GM19239 (cell line): ENCODE measurements around the gene MPP2.
"Not testable (repeated sequence)": the region's sequence is repeated elsewhere in the genome, so short reads cannot be mapped to it uniquely, and the experiment has no call there.

Source experiments
- DNase-seq: peaks from one replicate; pipeline ENCODE4 v3.0.0; 2011; ENCODE audit warnings: low spot score; ENCODE audit not compliant: insufficient read length
- FAIRE-seq: peaks from 2 replicates; lab custom pipeline; 2011; peaks lifted over from hg19 to GRCh38; lab: Jason Lieb, UNC

The MPP2 gene

DNA sequence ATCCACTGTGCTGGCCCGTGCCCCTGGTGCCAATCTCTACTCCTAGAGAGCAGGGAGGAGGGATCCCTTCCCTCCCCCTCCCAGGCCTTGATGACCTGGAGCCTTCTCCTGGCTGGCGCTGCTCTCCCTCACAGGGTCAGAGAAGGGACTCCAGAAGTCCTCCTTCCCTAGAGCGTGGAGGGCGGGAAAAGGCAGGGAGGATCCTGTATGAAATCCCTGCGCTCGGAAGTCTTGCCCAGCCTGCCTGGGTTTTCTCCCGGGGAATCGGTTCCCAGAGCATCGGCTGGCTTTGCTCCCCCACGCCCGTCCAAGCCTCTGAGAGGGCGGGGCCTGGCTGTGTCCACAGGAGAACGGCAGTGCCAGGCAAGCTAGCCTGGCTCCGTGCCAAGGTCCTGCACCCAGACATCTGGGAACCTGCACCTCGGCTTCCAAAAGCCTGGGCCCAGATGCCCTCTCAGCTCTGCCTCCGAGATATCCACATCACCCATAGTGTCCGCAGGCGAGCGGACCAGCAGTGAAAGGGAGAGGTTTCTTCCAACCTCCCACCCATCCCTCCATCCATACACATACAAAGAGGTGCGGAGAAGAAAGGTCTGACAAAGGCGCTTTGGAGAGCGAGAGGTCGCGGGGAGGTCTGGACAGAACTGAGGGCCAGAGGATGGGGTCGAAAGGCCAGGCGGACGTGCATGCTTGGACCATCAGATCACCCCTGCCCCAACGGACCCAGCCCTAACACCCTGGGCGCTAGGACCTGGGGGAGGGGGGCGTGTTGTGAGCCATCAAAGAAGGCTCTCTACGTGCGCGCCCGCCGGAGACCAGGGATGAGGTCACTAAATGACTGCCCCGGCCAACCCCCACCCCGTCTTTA is 1.1 kb downstream of the MPP2 start:
- no peak for FAIRE-seq

DNA sequence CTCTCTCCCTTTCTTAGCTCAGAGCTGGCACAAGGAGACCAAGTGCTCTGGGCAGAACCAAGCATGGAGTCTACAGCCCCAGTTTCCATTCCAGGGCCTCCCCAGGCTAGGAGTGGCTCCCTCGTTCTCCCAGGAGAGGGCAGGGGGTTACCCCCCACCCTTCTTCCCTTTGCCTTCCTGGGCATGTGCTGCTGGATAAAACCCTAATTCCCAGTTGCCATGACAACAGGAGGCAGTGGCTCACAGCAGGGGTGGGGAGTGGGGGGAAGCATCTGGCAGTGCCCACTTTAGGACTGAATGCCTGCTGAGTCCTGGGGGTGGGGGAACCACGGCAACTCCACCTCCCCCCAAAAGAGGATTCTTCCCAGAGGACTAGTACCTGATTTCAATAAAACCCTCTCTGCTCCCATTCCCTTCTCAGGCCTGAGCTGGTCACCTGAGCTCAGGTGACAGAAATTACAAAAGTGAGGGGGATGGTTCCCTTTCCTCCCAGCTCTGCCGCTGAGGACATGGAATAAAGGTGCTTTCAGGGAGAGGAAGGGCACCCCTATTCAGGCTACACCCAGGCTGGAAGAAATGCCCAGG is 1.8 kb downstream of the MPP2 start:
- no peak for DNase-seq
- no peak for FAIRE-seq

More for the DNA sequence above, 1.1 kb downstream of the MPP2 start:
- no peak for DNase-seq

DNA sequence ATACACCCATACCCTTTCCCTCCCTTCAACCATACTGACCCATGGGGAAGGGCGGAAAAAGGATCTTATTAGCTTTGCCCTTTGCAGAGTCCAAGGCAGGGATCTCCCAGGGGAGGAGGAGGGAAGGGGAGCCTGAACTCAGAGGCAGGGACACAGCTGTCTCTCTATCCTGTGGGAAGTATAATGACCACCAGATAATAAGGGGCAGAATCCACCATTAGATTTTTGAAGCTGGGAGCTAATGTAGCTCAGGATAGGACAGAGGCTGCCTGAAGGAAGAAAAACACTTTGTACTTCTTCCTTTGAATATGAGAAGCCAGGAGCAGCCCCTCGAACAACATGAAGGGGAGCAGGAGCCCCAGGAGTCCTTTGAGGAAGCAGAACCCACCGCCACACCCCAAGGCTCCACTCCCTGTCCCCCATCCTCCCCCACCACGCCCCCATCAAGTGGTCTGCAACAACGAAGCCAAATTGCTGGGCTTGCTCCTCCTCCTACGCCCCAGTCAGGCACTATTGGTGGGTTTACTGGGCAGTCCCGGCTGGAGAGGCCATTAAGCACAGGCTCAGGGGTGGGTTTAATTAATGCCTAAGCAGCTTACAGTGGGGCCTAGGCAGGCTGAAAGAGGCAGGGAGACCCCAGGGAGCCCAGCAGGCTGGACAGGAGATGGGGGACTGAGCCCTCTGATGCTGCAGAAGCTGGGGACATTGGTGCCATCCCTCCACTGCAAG is 5.3 kb downstream of the MPP2 start:
- DNase-seq (no peak), FAIRE-seq (no peak)

- no peak for DNase-seq
- FAIRE-seq, result no peak
Observed at GRCh38 chr17:43900858-43901754, 6.2 kb downstream of the MPP2 start.

DNA sequence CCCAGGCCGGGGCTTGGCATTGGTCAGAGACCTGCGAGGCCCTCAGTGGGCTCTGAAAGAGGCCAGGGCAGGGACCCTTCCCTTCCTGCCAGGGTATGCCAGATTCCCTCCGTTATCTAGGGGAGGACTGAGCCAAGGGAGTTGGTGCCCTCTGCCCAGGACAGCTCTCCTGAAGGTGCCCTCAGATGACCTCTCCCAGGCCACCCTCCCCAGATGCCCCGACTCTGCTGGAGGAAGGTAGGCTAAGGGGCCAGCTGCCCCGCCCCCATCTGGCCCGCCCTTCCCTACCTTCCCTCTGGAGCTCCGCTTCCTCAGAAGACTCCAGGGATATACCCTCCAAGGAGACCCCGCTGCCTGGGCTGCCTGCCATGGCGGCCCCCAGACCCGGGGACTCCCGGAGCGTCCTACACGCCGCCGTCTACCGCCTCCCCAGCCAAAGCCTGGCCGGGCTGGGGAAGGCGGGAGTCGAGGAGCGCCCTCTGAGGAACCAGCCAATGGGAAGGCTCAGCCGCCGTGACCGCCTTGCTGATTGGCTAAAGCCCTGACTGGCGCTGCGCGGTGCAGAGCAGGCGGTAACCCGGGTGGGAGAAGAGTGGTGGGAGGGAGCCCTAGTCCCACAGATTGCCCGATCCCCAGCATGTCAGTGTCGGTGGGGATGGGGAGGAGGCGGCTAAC is 7.0 kb downstream of the MPP2 start:
- peak; percentile 91 for DNase-seq
- FAIRE-seq, result peak; percentile 91

- no peak for FAIRE-seq
Observed at GRCh38 chr17:43898446-43898845, 8.9 kb downstream of the MPP2 start.

DNA sequence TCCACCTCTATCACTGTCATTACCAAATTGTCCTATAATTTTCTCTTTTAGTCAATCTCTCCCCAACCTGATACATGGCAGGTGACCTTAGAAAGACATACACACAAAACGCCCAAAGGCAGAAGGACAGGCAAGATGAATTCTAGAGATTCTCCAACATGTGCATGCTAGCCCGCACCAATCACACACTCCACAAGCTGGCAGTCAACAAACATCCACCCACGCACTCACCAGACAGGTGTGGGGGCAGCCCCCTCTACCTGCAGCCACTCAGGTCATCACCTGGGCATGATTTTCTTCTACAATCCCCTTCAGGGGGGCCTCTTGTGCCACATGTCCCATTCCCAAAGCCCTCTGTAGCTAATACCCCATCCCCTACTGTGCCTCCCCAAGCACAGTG is 9.5 kb downstream of the MPP2 start:
- no peak for DNase-seq
- FAIRE-seq, result no peak

More at GRCh38 chr17:43898446-43898845, 8.9 kb downstream of the MPP2 start:
- no peak for DNase-seq

DNA sequence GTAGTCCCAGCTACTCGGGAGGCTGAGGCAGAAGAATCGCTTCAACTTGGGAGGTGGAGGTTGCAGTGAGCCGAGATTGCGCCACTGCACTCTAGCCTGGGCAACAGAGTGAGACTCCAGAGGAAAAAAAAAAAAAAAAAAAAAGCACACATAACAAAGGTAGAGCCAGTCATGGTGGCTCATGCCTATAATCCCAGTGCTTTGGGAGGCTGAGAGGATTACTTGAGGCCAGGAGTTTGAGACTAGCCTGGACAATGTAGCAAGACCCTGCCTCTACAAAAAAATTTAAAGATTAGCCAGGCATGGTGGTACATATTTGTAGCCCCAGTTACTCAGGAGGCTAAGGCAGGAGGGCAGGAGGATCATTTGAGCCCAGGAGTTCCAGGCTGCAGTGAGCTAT is 12.8 kb downstream of the MPP2 start:
- not testable (repeated sequence) for FAIRE-seq, DNase-seq

GRCh38 chr17:43892647-43892952 is 14.7 kb downstream of the MPP2 start:
- no peak for FAIRE-seq
- DNase-seq, result no peak

DNA sequence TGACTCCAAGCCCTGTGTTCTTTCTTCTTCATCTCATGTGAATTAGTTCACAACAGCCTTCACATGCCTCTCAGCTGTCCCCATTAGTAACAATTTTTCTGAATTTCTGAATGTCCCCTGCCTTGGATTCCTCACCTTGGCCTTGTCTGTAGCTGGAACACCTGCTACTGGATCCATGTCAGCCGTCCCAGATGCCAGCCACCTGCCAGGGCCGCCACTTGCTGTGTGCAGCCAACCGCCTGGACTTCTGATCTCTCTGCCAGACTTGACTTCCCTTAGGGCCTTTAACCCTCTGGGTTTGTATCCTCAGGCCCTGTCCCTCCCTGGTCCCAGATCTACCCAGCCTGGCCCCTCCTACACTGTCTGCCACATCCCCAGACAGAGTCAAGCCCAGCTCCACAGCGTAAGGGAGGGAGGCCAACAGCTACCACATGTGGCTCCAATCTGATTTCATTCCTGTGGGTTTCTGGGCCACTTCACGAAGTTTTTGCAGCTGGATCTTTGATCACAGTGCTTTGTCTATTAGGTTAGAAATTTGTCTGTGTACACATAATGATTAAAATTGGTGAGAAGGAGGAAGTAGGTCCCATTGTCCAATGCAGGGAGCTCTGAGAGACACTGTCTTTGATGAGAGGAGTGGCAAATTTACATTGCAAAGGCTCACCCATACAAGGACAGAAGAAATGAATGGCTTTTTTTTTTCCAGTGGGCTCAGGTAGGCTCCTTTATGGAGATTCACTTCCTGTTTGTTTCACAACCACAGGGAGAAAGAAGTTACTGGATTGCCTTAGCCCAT is 15.3 kb downstream of the MPP2 start:
- DNase-seq (no peak), FAIRE-seq (no peak)

DNA sequence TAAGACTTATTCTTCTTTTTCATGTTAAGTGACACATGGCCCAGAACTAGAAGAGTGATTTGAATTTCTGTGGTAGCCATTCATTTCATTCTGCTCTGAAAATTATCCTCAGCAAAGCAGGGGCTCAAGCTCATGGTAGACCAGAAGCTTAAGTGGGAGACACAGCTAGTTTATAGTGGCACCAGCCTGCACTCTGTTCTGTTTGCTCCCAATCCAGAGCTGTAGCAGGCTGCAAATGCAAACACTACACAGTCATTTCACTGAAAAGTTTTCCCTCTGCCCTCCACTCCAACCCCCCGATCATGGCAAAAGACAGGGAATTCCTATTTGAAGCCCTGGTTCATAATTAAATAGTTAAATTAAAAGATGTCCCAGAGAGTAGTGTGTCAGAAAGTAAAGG is 17.1 kb downstream of the MPP2 start:
- DNase-seq (no peak), FAIRE-seq (no peak)

DNA sequence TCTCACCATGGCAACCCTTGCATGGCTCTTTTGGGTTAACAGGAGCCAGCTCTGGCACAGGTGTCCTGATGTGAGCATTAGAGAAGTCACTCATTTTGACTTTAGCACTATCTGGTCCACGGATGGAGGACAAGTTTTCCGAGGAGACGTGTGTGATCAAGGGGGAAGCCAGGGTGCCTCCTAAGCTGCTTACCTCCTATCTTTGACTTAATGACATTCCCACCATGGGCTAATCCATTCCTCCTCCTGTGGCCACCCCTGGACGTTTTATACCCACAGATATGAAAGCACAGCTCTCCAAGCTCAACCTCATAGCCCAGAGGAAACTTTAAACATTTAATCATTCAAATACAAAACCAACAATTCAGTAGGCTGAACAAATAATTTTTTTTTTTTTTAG is 18.8 kb downstream of the MPP2 start:
- no peak for DNase-seq
- no peak for FAIRE-seq

DNA sequence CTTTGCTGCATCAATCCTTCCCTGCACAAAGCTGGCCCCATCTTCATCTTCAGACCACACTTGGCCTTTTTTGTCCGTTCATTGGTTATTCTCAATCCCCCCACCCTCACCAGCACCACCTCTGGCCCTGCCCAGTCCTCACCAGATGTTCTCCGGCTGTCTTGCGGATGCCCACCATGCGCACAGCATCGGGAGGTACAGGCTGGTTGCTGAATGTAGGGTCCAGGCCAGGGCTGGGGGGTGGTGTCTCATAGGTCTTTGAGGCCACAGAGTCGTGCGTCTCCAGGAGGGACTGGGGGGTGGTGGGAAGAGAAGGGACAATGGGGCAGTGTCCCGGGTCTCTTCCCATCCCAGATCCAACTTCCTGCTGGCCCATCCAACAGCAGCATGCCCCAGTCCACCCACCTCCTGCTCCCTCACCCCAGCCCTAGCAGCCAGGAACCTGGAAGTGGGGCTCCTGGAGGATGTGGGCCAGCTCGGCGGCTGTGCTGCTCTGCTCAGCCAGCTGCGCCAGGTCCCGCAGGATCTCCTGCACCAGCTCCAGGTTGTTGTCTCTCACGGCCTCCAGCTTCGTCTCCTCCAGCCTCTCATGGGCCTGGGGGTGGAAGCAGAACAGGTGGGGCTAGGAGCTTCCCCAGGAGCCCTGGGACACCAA is 24.4 kb downstream of the MPP2 start:
- FAIRE-seq (no peak), DNase-seq (no peak)

DNA sequence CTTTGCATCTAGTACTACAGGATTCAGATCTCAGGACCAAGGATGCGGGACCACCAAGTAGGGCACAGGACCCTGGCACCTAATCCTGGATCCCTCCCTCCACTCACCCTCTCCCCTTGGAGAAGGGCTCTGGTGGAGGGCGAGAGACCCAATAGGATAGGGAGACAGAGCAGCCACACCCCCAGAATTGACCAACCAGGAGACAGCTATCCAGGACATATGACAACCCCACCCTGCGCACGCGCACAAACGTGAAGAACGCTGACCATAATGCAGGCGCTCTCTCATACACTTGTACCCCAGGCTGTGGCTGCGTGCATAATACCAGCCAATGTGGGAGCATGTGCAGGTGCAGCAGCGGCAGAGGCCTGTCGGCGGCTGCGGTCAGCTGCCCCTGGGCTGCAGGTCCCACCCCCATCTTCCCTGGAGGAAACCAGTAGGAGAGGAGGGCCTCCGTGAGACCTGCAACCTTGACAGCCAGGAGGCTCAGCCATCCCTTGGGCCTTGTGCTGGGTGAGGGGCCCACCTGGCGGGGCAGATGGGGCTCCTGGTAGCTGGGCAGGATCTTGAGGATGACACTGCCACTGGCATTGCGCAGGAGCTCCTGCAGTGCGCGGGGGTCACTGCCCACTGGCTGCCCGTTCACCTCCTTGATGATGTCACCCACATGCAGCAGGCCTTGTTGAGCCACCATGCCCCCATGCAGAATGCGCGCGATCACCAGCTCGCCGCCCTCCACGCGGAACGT is 25.4 kb downstream of the MPP2 start:
- FAIRE-seq, result no peak
- DNase-seq, result no peak

- DNase-seq, result no peak
- FAIRE-seq, result no peak
Observed at GRCh38 chr17:43881181-43881580, 26.2 kb downstream of the MPP2 start.

- DNase-seq, result peak; percentile 50
- no peak for FAIRE-seq
Observed at GRCh38 chr17:43880420-43880991, 26.8 kb downstream of the MPP2 start.

DNA sequence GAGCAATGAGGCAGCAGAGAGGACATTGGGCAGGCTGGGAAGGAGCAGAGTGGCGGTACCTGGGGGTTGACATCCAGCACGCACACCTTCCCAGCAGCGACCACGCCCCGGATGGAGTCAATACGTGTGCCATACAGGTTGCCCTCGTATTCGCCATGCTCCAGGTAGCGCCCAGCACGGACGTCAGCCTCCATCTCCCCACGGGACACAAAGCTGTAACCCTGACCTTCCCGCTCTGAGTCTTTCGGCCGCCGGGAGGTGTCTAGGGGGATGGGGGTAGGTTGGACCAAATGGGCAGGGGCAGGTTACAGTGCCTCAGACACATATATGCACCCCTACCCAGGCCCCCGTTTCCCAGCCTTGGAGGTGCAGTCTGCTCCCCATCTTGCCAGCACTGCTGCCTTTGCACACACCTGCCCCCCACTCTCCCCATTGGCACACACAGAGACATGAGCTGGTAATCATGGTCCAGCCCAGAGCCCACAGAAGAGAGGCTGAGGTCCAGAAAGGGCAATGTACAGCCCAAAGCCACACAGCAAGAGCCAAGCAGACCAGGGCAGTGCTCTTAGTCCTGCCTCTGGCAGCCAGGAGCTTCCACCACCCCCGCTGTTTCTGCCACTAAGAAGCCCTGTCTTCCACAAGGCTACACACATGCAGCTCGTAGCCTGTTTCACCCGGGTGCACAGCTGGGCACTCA is 27.5 kb downstream of the MPP2 start:
- FAIRE-seq, result no peak

More for the DNA sequence above, 27.5 kb downstream of the MPP2 start:
- DNase-seq, result no peak
